HUES64 (cell line): ENCODE measurements around the gene CT45A5. TPM values are rescaled to one million over a fixed set of nuclear protein-coding genes. Genes with fewer than 3 reads are reported as not detected.
"Not testable (repeated sequence)": the region's sequence is repeated elsewhere in the genome, so short reads cannot be mapped to it uniquely, and the experiment has no call there.

ENCODE experiments used
- H3K27ac ChIP-seq: 2 replicates; pipeline ENCODE4 v1.7.0; 2013; ENCODE audit warnings: low read depth, low read length, inconsistent platforms
- H3K27me3 ChIP-seq: 2 replicates; pipeline ENCODE4 v1.6.1; 2013; ENCODE audit warnings: mild to moderate bottlenecking, low read length; ENCODE audit not compliant: insufficient read depth
- H3K36me3 ChIP-seq: 2 replicates; pipeline ENCODE4 v1.6.1; 2013; ENCODE audit warnings: mild to moderate bottlenecking, low read length; ENCODE audit not compliant: insufficient read depth
- H3K4me1 ChIP-seq: 2 replicates; pipeline ENCODE4 v1.6.1; 2013; ENCODE audit warnings: mild to moderate bottlenecking, low read length, moderate library complexity; ENCODE audit not compliant: insufficient read depth
- H3K4me3 ChIP-seq: 2 replicates; pipeline ENCODE4 v1.5.1; 2013; ENCODE audit warnings: mild to moderate bottlenecking, low read length, moderate library complexity
- H3K9ac ChIP-seq: 2 replicates; pipeline ENCODE4 v1.6.1; 2013; ENCODE audit warnings: mild to moderate bottlenecking, low read depth, low read length
- H3K9me3 ChIP-seq: 2 replicates; pipeline ENCODE4 v1.6.1; 2013; ENCODE audit warnings: low read depth, low read length; ENCODE audit not compliant: insufficient read depth
- WGBS: fragments of 150-250, 120-280 bp; methylation state at CpG from one replicate; pipeline ENCODE4 v1.1.7; 2013; ENCODE audit warnings: missing lambda C conversion rate; 5-methylcytosine and 5-hydroxymethylcytosine counted together
- polyA plus RNA-seq, 2 experiments: library from polyadenylated mRNA; stranded (reverse); fragments of 50-300 nt; gene quantifications; one replicate each; pipeline ENCODE4 v1.2.3, GENCODE V29; 2013

The CT45A5 gene, protein sequence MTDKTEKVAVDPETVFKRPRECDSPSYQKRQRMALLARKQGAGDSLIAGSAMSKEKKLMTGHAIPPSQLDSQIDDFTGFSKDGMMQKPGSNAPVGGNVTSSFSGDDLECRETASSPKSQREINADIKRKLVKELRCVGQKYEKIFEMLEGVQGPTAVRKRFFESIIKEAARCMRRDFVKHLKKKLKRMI
- polyA plus RNA-seq (2013, experiment 1 of 2): not detected
- polyA plus RNA-seq (2013, experiment 2 of 2): not detected

DNA sequence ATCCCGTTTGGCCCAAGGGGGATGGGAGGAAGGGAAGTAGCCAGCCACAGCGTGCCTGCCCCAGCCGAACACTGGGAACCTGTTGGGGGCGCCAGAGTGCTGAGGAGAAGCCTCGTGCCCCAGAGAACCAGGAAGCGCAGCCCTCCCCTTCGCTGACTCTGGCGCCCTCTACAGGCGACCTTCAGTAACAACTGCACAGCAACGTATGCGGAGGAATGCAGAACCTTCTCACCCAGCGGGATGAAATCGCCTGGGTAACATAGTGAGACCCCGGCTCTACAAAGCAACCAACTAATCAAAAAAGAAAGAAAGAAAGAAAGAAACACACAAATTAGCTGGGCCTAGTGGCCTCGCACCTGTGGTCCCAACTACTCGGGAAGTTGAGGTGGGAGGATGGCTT, at the start of gene CT45A5:
Gene CT45A5 (minus strand): TSS at position 101 of the 400 bp plus-strand sequence. CDS start 3,774 bp downstream, outside the sequence.
- H3K27ac ChIP-seq, H3K36me3 ChIP-seq, H3K4me3 ChIP-seq, H3K9me3 ChIP-seq, H3K9ac ChIP-seq, H3K27me3 ChIP-seq, H3K4me1 ChIP-seq: not testable (repeated sequence)
- no CpG with 5 or more reads among the region's 16 CpGs for WGBS

- not testable (repeated sequence) for H3K4me1 ChIP-seq, H3K9ac ChIP-seq, H3K27ac ChIP-seq, H3K36me3 ChIP-seq, H3K9me3 ChIP-seq, H3K27me3 ChIP-seq, H3K4me3 ChIP-seq
- WGBS: no CpG with 5 or more reads among the region's 17 CpGs
Observed at GRCh38 chrX:135819912-135820311, 34.6 kb upstream of the CT45A5 start, which contains the start of gene CT45A2. Gene CT45A2, minus strand, starts transcription at chrX:135820012. Its CDS starts 3,747 bp downstream, at chrX:135816265.

DNA sequence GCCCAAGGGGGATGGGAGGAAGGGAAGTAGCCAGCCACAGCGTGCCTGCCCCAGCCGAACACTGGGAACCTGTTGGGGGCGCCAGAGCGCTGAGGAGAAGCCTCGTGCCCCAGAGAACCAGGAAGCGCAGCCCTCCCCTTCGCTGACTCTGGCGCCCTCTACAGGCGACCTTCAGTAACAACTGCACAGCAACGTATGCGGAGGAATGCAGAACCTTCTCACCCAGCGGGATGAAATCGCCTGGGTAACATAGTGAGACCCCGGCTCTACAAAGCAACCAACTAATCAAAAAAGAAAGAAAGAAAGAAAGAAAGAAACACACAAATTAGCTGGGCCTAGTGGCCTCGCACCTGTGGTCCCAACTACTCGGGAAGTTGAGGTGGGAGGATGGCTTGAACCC, 17.4 kb upstream of the CT45A5 start, which contains the start of gene CT45A6:
Gene CT45A6 (minus strand): TSS at position 101 of the 400 bp plus-strand sequence. CDS start 3,794 bp downstream, outside the sequence.
- no CpG with 5 or more reads among the region's 16 CpGs for WGBS
- H3K27me3 ChIP-seq, H3K36me3 ChIP-seq, H3K9me3 ChIP-seq, H3K4me3 ChIP-seq, H3K9ac ChIP-seq, H3K4me1 ChIP-seq, H3K27ac ChIP-seq: not testable (repeated sequence)

- not testable (repeated sequence) for H3K9ac ChIP-seq, H3K4me1 ChIP-seq, H3K4me3 ChIP-seq, H3K27ac ChIP-seq, H3K27me3 ChIP-seq, H3K36me3 ChIP-seq, H3K9me3 ChIP-seq
- WGBS: no CpG with 5 or more reads among the region's 17 CpGs
Observed at GRCh38 chrX:135768091-135768490, 17.2 kb downstream of the CT45A5 start, which contains the start of gene CT45A3. Gene CT45A3, minus strand, starts transcription at chrX:135768191. Its CDS starts 3,747 bp downstream, at chrX:135764444.

DNA sequence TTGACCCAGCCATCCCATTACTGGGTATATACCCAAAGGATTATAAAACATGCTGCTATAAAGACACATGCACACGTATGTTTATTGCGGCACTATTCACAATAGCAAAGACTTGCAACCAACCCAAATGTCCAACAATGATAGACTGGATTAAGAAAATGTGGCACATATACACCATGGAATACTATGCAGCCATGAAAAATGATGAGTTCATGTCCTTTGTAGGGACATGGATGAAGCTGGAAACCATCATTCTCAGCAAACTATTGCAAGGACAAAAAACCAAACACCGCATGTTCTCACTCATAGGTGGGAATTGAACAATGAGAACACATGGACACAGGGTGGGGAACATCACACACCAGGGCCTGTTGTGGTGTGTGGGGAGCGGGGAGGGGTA, 40.6 kb downstream of the CT45A5 start:
- H3K27me3 ChIP-seq, H3K4me1 ChIP-seq, H3K9me3 ChIP-seq, H3K9ac ChIP-seq, H3K36me3 ChIP-seq, H3K4me3 ChIP-seq, H3K27ac ChIP-seq: not testable (repeated sequence)
- WGBS: 100% methylated on average over 1 of the region's 4 CpGs

GRCh38 chrX:135741192-135741715, 44.0 kb downstream of the CT45A5 start:
- Histone ChIP-seq H3K9me3 (no peaks in the 10 kb centered on the region), H3K9ac (no peak overlapping the region), H3K36me3 (no peaks in the 10 kb centered on the region), H3K4me3 (no peak overlapping the region), H3K27ac (no peak overlapping the region), H3K4me1 (no peaks in the 10 kb centered on the region), H3K27me3 (no peaks in the 10 kb centered on the region)
- 97% methylated on average over 23 of the region's 23 CpGs for WGBS

DNA sequence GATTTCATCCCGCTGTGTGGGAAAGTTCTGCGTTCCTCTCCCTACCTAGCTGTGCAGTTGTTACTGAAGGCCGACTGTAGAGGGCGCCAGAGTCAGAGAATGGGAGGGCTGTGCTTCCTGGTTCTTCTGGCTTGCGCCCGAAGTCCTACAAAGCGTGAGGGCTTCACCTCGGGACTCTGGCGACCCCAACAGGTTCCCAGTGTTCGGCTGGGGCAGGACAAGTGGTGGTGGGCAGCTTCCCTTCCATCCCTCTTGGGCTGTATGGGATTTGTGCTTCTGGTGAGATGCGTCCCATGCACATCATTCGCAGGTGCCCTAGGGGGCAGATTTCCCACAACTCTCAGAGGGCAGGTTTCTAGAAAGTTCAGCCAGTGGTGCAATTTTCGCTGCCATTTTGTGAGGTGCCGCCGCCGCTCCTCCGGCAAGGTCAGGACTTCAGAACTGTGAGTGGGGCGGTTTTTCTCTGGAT, 44.6 kb downstream of the CT45A5 start:
- Histone ChIP-seq H3K4me3 (no peak overlapping the region), H3K27me3 (no peaks in the 10 kb centered on the region), H3K9me3 (no peaks in the 10 kb centered on the region), H3K27ac (no peak overlapping the region), H3K4me1 (no peaks in the 10 kb centered on the region), H3K9ac (no peak overlapping the region), H3K36me3 (no peaks in the 10 kb centered on the region)
- WGBS: 58% methylated on average over 18 of the region's 18 CpGs

DNA sequence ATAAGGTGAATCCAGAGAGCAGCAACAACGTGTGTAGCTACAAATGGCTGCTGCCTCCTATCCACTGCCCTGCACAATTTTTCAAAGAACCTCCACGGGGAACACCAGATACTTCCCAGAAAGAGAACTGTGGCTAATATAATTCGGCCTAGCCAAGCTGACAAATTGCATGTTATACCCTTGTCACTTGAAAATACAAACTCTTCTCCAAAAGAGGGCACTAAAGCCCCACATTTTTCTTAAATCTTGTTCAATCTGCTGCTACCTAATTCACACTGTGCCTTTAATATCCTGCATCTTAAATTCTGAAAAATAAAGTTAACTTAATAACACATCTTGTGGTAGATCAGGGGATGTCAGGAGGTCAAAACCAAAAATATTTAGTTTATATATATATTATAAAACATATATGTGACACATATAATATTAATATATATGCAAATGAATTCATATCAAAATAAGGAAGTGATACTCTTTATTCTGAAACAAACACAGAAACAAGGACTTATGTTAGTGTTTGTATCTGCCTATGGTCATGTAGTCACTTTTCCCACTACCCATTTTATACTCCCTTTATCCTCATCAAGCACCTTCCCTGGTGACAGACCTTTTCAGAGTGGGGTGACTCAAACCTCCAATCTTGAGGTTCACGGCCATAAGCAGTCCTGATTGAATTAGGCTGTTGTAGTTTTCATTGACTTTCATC, 47.8 kb downstream of the CT45A5 start:
- Histone ChIP-seq H3K36me3 (no peaks in the 10 kb centered on the region), H3K9ac (no peak overlapping the region), H3K27me3 (no peaks in the 10 kb centered on the region), H3K27ac (no peak overlapping the region), H3K9me3 (no peaks in the 10 kb centered on the region), H3K4me1 (no peaks in the 10 kb centered on the region), H3K4me3 (no peak overlapping the region)
- 66% methylated on average over 4 of the region's 4 CpGs for WGBS

- not testable (repeated sequence) for H3K27me3 ChIP-seq, H3K4me1 ChIP-seq, H3K9me3 ChIP-seq, H3K4me3 ChIP-seq, H3K9ac ChIP-seq, H3K36me3 ChIP-seq, H3K27ac ChIP-seq
- whole genome bisulfite sequencing: 85% methylated on average over 5 of the region's 5 CpGs
Observed at GRCh38 chrX:135734666-135735065, 50.6 kb downstream of the CT45A5 start.
